Activated CD8-positive, alpha-beta memory T cell treated with anti-CD3 and anti-CD28 coated beads for 24 hours (primary cell): ENCODE data around the gene SPON2.
A peak's percentile ranks its signal among the peaks of the same experiment; 100 is the strongest.

Experiments used
- DNase-seq: peaks from one replicate; pipeline ENCODE4 v3.0.0-alpha.2; 2020

SPON2 gene

DNA sequence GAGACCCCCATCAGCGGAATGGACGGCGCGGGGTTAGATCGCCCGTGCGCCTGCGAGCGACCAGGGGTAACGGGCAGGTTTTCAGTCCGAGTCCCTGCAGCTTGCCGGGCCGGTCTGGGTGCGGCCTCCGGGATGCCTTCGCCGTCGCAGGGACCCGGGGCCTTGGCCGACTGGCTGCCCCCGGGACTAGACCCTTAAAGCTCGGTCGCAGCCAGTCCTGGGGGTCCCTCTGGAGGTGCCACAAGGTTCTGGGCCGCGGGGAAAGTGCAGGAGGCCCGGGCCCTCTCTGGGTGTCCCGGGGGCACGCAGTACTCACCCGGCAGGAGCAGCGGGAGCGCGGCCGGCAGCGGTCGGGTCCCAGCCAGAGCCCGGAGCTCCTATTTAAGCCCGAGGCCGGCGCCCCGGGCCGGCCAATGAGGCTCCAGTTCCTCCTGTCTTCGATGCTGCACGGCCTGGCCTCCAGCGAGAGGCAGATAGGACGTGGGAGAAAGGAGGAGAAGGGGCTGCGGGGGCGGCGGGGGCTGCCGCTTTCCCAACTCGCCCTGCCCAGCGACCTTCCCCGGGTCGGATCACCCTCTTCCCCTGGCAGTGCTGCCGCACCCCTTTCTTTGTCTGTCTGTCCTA, at the start of gene SPON2:
Gene SPON2 (minus strand): TSS at position 356 of the 624 bp plus-strand sequence.
- no peak for DNase-seq

DNA sequence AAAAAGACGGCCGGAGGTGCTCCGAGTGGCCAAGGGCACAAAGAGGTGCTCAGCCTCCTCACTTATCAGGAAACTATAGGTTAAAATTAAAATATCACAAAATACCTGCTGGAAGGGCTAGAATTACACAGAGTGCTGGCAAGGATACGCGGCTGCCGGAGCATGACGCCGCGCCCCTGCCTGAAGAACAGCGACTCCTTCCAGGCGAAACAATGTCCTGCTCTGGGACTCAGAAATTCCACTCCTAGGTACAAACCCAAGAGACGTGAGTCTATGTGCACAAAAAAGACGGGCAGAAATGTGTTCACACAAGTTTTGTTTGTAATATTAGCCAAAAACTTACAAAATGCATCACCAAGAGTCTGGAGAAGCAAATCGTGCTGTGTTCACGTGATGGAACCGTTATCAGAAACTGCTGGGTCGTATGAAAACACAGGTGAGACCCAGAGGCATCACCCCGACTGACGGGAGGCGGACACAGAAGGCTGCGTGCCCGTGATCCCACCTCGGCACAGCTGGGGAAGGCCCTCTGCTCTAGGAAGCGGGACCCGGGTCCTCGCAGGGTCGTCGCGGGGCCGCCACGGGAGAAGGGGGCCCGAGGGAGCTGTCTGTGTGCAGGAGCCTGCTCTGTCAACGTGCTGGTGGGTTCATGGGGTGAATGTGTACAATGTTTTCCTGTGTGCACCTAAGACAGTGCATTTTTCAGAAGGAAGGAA, 48.9 kb upstream of the SPON2 start:
- DNase-seq, result no peak

DNA sequence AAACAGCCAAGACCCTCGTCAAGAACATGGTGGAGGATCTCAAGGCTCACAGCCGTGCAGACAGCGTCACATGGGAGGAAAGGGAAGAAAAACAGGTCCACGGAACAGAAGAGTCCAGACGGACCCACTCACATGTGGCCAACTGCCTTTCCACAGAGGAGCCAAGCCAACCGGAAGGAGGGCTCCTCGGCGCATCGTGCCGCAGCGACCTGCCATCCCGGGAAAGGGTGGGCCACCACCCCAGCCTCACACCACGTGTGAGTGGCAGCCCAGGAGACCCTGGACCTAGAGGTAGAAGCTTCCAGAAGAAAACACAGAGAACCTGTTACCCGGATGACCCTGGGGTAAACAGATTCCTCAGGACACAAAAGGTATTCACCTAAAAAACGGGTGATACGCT, 48.2 kb upstream of the SPON2 start:
- DNase-seq, result no peak

DNA sequence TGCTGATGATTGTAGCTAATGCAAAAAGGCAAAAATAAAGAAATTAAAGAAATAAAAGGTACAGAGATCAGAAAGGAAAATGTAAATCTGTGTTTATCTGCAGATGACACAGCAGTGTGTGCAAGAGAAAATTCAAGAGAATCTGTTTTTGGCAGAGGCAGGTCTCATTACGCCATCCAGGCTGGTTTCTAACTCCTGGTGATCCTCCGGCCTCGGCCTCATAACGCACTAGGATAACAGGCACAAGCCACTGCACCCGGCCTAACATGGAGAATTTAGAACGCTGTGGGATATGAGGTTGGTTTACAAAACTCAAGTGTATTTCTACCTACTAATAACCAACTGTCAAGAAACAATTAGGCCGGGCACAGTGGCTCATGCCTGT, 47.2 kb upstream of the SPON2 start:
- DNase-seq, result no peak

DNA sequence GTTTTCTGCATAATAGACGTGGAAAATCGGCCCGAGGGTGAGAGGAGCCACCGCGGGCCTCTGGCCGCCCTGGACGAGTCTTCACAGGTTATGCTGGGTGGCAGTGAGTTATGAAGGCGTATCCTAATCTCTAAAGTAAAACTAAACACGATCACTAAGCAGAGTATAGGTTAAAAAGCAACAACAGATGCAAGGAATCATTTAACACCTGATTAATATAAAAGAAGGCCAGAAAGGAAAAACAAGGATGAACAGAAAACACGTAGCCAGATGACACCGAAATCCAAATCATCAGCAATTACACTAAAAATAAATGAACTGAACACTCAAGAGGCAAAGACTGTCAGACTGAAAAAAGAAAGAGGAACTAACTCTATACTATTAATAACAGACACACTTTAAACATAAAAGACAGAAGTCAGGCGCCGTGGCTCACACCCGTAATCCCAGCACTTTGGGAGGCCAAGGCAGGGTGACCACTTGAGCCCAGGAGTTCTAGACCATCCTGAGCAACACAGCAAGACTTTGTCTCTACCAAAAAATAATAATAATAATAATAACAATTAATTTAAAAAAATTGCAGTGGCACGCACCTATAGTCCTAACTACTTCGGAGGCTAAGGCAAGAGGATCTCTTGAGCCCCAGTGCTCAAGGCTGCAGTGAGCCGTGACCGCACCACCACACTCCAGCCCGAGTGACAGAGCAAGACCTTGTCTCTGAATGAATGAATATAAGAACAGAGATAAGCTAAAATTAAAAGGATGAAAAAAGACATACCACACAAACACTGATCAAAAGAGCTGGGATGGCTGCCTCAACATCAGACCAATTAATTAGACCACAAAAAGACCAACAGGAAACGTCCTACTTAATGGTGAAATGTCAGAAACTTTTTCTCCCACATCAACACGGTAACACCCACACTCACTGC, 46.5 kb upstream of the SPON2 start:
- DNase-seq, result no peak

DNA sequence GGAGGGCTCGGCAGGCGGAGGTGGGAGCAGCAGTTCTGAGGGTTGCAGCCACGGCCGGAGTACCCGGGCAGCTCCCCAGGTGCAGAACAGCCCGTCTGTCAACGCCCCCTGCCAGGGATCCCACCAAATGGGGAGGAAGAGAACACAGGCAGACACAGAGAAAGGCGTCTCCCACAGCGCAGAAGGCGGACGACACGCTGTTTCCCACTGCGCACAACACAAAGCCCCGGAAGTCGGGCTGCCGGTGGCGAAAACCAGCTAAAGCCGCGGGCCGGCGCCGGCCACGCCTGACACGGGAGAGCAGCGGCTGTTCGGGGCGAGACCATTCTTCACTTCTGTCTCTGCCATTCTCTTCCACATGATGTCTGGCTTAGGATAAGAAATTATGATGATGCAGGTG, 45.0 kb upstream of the SPON2 start:
- no peak for DNase-seq

DNA sequence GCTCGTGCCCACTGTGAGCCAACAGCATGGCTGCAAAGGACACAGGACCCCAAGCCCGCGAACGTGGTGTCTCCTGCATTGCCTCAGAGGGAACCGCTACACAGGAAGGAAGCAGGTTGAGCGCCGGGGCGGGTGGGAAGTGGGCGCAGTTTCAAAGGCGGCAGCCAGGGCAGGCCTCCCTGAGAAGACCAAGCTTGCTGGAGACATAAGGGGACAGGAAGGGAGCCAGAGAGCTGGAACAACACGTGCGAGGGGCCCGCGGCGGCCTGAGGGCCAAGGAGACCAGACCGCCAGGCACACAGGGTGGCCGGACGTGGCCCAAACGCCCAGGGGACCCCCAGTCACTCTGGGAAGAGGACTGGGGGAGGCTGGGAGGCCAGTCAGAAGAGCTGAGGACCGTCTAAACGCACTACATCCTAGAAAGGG, 44.5 kb upstream of the SPON2 start:
- DNase-seq, result peak; percentile 89

DNA sequence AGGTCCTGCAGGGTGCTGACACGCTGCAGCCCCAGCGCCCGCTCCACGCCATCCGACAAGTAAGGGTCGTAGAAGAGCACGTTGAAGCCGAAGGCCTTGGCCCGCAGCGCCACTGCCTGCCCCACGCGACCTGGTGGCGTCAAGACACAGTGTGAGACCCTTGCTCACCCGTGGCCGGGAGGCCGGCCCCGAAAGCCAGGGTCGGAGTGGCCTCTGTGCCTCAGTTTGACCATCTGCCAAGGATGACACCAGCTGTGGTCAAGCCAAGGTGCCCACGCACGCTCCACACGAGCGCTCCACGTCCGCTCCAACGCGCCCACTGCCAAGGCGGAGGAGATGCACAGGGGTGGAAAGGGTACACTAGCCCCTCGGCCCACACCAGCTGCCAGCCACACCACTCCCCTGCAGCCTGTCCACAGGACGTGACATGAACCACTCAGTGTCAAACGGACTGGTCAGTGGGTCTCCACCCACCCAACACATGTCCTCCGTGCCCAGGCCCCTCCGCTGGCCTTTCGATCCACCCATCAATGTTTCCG, 43.8 kb upstream of the SPON2 start:
- no peak for DNase-seq

DNA sequence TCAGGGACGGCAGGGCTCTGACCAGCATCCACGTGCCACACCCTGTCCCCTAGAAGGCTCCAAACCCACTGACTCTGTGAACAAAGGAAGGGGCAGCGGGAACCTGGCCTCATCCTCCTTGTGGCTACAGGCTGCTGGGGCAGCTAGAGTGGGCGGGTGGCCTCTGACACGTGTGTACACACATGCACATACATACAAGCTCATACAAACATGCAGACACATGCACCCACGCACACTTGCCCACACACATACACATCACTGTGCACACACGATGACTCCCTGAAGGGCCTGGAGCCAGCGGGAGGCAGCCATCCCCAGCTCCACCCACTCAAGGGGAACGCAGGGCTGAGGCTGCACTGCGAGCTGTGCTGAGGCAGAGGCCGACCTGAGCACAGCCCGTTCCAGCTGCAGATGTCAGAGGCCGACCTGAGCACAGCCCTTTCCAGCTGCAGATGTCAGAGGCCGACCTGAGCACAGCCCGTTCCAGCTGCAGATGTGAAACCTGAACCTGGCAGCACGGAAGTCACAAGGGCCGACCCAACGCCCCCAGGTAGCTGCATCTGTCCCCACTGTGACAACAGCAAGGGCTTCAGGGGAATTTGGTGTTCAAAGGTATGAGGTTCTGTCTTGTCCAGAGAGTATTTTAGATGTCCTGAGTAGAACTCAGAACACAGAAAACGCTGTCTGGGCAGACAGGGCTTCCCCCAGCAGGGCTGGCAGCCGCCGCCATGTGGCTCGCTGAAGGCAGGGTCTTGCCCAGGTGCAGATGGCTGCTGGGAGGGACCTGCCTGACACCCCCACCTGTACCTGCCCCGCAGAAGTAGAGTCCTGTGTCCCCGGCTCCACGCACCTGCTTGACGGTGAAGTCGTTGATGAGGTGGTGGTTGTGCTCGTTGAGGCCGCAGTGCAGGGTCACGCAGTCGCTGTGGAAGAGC, 43.0 kb upstream of the SPON2 start:
- DNase-seq, result no peak

DNA sequence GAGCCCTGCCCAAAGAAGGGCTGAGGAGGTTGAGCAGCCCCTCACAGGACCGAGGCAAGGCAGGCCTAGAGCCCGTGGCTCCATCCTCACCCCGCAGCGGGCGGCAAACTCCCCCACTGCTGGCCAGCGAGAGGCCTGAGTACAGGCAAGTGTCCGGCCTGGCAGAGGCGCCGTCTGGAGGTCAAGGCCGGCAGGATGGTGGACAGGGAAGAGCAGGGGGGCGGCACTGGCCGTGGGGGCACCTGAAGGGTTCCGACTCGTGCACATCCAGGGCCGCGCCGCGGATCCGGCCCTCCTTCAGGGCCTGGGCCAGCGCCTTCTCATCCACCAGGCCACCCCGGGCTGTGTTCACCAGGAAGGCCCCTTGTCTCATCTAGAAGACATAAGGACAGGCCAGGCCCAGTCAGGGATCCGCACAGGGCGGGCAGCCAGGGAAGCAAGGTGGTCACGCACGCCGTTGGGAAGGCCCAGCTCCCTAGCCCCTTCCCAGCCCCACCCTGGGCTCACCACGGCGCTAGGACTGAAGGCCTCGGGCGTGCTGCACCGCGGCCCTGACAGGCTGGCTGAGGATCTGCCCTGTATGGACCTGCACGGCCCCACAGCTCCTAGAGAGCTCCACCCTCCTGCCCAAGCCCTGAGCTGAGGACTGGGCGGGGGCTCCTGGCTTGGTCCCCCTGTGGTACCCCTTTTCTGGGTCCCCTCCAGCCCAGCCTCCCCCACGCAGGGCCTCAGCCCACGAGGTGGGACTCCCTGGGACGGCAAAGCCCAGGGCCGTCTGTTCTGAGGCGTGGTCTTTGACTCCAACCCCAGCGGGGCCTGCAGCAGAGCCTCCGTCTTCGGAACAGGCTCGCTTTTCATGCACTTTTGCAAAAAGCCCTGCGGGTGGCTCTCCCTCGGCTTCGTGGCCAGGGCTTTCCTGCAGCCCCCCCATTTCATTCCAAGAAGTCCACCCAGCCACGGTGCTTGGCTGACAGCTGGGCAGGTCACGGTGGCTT, 42.0 kb upstream of the SPON2 start:
- no peak for DNase-seq

DNA sequence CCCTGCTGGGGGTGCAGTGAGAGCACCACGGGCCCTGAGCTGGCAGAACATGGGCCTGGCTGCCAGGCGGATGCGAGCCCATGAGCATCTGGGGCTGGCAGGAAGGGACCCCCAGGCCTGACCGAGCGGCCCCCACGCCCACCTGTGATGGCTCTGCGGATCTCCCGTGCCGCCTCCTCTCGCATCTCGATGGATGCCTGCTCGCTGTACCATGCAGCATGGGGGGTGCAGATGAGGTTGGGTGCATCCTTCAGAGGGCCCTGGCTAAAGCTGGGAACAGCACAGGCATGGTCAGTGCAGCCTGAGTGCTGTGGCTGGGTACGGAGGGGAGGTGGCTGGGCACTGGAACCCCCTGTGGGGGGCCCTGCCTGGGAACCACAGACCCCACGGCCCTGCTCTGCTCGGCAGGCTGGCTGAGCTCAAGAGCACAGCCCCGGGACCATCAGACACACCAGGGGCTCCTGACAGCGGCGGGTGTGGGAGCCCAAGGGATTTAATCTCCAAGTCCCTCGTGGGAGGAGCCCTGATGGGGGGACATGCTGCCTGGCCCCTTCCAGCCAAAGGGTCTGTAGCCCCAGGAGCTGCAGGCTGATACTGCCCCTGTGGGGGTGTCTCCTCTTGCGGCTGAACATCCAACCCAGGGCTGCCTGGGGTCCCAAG, 41.1 kb upstream of the SPON2 start:
- DNase-seq, result no peak

DNA sequence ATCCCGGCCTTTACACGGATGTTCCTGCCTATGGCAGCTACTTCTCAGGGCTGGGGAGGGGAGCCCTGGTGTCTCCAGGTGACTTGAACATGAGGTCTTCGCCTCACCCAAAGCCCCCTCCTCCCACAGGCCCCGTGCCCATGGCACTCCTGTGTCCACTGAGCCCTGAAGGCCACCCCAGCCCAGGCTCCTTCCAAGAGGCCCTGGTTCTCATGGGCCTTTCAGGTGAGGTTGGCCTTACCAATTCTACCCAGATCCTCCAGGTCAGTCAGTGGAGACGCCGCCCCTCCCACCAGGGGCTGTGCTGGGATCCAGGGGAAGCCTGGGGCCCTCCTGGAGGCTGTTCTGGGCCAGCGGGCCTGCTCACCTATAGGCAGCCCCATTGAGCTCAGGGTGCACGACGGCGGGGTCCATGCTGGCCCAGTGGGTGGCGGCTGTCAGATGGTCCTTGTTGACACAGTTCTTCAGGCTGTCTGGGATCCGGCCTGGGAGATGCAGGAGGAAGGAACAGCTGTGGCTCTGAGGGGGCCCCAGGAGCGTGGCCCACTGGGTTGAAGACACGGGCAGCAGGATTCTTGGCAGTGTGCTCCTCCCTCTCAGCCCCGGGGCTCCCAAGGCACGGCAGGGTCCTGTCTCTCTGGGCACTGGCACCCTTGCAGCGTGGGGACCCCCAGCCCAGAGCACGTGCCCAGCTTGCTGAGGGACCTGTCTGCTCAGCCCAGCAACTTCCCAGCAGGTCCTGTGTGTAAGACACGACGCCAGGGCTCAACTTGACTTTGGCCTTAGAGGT, 40.4 kb upstream of the SPON2 start:
- DNase-seq, result no peak

DNA sequence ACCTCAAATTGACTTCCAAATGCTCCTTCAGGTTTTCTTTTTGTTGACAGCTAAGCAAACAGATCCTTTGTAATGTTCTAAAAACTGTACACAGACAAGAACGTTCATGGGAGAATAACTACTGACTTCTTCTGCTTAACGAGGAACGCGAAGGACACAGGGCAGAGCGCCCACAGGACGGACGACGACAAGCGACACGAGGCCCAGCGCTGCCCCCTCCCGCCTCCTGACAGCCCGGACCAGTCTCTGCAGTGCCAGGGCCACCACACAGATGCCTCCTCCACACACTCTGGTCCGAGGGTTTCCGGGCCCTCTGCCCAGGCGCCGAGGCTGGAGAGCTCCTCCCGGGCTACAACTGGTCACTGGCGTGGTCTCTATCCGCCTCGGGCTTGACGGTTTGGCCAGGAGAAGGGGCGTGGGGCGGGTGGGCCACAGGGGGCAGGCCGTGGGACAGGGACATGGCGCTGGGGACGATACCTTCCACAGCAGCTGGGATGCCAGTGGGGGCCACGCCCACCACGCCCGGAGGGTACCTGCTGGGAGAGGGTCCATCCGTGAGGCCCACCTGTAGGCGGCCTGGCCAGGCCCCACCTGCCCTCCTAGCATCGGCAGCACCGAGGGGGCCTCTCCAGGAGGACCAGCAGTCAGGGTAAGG, 39.6 kb upstream of the SPON2 start:
- no peak for DNase-seq

DNA sequence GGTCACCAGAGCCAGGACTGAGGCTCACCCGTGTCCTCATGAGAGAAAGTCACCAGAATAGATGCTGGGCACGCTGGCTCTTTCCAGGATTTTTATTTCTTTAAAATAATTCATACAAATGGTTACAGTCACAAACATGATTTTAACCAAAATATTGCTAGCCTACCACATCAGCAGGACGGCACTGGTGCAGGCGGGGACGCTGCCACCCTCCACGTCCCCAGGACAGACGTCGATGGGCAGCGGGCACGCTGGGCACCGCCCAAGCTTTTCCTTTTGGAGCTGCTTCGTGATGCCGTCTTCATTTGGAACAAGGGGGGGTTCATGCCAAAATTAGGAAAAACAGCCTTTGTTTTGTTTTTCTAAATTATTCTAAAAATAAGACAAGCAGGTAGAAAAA, 39.0 kb upstream of the SPON2 start:
- DNase-seq, result no peak

DNA sequence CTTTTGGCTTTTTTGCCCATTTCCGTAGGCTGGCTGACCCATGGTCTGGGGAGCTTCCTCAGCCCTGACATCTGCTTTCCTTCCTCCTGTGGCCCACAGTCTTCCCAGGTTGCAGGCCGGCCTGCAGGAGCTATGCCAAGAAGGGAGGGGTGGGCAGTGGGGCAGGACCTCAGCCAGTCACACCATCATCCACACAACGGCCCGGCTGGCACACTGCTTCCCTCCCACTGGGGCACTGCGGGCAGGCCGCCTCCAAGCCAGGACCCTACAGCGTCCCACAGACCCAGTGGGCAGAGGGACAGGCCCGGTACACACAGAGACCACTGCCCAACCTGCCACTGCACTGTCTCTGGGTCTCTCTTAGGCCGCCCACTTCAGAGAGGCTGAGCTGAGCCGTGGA, 38.6 kb upstream of the SPON2 start:
- DNase-seq, result no peak

DNA sequence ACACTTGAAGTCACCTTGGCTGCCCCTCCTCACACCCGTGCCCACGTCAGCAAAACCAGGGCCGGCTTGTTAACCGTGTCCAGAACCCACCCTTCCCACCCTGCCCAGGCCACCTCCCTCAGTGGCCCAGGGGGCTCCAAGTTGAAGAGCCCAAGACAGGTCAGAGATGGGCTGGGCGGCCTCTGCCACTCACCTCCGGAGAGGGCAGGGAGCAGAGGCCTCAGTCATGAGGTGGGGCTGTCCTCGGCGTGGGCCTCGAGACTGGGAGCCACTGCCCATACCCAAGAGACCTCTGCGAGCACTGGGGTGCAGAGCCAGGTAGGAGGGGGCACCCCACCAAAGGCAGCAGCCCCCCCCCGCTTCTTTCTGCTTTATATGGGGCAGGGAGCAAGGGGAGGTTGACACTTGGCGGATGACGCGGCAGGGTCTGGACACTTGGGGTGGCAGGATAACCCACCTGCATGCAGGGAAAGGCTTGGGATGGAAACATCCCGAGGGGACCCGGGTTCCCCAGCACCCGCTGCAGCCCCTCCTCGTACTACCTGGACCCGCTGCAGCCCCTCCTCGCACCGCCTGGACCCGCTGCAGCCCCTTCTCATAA, 38.0 kb upstream of the SPON2 start:
- DNase-seq, result no peak

DNA sequence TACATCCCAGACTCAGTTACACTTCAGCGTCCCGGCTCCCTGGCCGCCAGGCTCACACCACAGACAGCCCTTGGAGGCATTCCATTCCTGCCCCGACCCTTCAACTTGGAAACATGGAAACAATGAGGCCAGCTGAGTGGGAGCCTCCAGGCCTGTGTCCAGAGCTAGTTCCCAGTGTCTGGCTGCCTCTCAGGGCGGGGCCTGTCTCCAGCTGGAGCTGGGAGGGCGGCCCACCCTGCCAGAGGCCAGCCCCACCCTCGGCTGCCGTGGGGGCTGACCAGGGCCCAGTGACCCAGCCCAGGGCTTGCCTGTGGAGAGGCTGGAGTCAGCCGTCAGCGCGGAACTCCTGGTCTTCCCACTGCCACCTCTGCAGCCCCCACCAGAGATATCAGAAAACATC, 37.4 kb upstream of the SPON2 start:
- DNase-seq, result no peak

DNA sequence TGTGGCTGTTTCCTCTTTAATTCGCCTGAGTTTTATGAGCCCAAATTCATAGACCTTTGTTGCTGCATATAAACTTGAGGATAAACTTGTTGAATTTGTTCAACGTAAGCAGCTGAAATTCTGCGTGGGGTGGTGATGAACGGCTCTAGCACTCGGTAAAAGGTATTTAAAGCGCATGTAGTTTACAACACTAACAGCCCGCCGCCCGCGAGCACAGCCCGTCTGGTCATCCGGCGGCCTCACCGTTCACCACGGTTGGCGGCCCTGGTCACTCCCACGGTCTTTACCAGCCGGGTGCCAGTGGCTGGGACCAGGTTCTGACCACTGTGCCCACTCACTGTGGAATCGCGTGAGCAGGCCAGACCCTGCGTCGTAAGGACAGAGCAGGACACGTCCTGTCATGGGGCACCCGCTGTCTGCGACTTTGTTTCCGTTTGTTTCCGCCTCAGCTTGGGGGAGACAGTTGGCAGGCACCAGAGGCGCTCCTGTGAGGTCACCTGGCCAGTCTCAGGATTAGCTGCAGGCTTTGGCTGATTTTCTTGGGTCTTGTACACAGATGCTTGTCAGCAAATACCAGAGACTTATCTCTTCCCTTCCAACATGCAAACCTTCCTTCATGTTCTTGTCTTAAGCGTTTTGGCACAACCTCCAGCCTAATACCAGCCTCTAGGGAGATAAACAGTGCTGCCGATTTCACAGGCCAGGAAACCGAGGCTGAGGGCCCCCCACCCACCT, 36.8 kb upstream of the SPON2 start:
- DNase-seq, result no peak
